ENCODE data around the gene HLX.

Gene HLX, protein sequence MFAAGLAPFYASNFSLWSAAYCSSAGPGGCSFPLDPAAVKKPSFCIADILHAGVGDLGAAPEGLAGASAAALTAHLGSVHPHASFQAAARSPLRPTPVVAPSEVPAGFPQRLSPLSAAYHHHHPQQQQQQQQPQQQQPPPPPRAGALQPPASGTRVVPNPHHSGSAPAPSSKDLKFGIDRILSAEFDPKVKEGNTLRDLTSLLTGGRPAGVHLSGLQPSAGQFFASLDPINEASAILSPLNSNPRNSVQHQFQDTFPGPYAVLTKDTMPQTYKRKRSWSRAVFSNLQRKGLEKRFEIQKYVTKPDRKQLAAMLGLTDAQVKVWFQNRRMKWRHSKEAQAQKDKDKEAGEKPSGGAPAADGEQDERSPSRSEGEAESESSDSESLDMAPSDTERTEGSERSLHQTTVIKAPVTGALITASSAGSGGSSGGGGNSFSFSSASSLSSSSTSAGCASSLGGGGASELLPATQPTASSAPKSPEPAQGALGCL

GRCh38 chr1:220879076-220879508, at the start of gene HLX:
Gene HLX, plus strand, starts transcription at chr1:220879443. Its CDS starts 415 bp downstream, at chr1:220879858.
- DNase-seq (ENCODE audit: low read depth in 2 of 2): no peak

GRCh38 chr1:220833436-220833835, 45.8 kb upstream of the HLX start:
- no peak for DNase-seq (ENCODE audit: low read depth in 2 of 2)

GRCh38 chr1:220834155-220834870, 44.9 kb upstream of the HLX start:
- DNase-seq (ENCODE audit: low read depth in 2 of 2): no peak

GRCh38 chr1:220838578-220838977, 40.7 kb upstream of the HLX start:
- no peak for DNase-seq (ENCODE audit: low read depth in 2 of 2)

DNA sequence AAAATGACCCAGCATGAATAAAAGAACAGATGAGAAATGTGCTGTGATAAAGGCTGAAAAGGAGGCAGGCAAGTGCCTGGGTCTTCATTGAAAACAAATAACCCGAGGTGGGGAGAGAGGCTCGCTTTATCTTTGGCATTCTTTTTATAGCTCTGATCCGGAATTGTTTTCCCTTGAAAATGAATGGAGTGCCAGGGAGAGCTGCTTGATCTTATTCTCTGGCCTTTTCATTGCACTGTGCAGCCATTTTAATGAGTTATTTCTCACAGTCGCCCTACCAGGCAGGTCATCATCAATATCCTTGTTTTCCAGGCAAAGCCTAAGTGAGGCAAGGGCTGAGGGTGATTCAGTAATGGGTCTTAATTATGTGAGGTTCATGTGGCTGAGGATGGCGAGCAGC, 39.8 kb upstream of the HLX start:
- DNase-seq (ENCODE audit: low read depth in 2 of 2): no peak

GRCh38 chr1:220841293-220841692, 38.0 kb upstream of the HLX start:
- no peak for DNase-seq (ENCODE audit: low read depth in 2 of 2)

DNA sequence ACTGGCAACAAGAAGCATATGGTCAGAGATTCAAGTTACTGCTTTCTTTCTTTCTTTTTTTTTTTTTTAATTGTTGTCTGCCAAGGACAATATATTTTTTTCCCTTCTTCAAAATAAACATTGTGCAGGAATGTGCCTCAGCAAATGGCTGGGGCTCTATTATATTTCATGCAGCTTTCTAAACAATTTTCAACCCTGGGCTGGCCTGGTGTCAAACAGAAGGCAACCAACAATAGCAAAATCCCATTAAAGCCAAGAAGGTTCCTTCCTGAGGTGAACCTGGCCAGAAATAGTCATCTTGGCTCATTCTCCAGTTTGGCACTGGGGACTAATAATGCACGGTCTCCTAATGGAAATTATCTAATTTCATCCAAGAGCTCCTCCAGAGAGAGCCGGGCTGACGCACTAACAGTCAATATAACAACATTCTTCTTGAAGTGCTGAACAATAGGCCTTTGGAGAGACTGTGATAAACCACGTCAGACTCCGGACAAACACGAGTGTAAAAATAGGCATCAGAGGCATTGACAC, 35.7 kb upstream of the HLX start:
- no peak for DNase-seq (ENCODE audit: low read depth in 2 of 2)

GRCh38 chr1:220852408-220852807, 26.8 kb upstream of the HLX start:
- DNase-seq (ENCODE audit: low read depth in 2 of 2): no peak

GRCh38 chr1:220872296-220872695, 6.9 kb upstream of the HLX start:
- no peak for DNase-seq (ENCODE audit: low read depth in 2 of 2)

DNA sequence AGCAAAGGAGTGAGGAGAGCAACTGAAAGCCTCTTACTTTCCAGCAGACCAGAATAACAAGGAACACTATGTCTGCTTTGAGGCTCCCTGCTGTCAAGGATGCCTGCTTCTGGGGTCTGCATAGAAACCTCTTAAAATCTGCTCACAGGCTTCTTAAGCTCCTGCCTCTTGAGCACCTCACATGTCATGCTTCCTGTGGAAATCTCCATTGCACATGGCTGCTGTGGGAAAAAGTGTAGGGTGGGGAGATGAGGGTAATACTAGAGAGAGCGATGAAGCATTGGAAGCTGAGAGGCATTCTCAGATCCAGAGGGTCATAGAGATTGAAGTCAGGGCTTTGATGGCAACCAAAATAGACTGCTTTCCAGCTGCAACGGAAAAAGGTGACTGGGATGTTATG, 6.2 kb upstream of the HLX start:
- no peak for DNase-seq (ENCODE audit: low read depth in 2 of 2)

GRCh38 chr1:220873868-220874655, 5.2 kb upstream of the HLX start:
- DNase-seq (ENCODE audit: low read depth in 2 of 2): no peak

DNA sequence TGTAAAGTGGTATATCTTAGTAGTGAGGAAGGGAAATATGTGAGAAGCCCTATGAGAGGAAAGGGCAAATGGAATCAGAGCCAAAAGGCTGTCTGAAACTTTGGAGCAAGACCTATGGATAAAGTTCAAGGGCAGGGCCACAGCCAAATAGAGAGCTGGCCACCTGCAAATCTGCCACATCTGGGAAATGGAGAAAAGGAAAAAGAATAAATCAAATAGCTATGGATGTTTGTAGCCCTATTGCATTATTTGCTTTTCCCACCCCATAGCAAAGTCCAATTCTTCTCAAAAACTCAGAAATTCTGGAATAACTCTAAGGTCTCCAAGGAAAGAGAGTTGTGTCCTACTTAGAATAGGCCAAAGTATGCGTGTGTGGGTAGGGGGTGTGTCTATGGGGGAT, 4.0 kb upstream of the HLX start:
- no peak for DNase-seq (ENCODE audit: low read depth in 2 of 2)

DNA sequence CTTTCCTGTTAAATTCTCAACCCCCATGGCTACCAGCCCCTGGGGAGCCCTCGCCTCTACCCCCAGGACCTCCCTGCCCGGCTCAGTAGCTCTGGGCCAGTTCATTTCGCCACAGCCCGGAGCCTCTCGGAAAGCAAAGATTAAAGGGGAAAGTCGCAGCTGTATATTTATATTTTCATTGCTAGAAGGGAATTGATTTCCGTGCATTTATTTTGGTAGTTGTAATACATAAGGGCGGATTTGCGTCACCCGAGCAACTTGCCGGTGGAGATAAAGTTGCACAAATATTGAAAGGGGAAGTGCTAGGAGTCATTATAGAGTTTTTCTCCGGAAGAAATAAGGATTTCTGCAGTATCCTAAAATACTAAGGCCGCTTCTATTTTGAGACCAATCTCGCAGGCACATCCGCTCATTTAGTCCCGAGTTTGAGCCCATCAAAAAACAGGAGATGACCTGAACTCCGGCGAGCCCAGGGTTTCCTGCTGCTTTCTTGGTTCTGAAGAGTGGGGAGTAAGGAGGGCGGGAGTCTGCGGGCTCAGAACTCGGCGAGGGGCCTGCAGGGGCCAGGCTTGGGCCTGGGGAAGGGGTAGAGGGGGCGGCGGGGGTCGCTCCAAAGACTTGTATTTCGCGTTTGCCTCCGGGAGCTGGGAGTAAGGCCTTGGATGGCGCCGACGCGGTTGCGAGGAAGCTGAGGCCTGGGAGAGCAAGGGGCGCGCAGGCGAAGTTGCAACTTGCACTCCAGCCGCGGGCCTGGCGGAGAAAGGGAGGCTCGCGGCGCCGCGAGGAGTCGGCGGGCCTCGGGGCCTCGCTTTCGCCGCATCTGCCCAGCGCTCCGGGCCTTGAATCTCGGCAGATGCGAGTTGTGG, 2.5 kb upstream of the HLX start:
- DNase-seq (ENCODE audit: low read depth in 2 of 2): no peak

- no peak for DNase-seq (ENCODE audit: low read depth in 2 of 2)
Measured at GRCh38 chr1:220877377-220878095, 1.7 kb upstream of the HLX start.

DNA sequence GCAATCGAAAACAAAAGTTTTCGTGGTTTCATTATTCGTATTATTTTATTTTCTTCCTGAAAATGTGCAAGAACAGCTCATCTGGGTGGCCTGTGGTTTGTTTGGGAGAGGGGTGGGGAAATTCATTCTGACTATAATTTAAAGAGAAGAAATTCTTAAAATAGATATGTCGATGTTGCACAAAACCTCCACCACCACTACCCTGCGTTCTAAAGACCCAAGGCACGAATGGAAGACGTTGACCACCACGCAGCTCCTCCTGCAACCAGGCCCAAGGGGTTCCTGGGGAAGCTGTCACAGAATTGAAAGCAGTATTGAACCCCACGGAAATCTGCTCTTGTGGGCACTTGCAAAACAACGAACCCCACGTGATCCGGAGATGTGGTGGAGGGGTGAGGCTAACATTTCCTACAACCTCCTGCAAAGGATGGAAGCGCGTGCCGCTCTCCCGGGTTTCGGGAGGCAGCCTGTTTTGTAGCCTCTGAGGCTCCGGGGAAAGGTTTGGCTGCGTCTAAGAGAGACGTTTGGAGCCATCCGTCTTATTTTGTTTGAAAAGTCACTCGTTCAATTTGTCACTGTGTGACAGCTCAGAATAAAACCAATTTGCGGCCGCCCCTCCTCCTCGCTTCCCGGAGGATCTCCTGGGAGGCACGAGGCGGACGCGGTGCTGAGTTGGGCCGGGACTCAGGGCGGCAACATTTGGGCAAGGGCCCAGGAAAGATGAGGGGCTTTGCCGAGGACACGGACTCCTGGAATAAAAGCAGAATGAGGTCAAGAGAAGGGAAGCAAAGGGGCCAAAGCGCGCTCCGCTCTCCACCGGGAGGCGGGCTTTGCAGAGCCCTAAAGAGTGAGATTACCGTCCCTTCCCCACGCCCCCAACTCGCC, 810 bp upstream of the HLX start:
- no peak for DNase-seq (ENCODE audit: low read depth in 2 of 2)

GRCh38 chr1:220879509-220880361, 492 bp downstream of the HLX start:
- no peak for DNase-seq (ENCODE audit: low read depth in 2 of 2)

DNA sequence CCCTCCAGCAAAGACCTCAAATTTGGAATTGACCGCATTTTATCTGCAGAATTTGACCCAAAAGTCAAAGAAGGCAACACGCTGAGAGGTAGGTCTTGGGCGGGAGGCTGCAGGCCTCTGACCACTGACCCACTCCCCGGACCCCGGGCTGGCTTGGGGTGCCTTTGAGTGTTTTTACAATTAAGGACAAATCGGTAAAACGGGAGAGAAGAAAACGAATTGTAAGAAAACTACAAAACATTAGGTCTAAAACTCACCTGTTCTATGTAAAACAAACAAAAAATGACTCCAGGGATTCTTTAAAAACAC, 1.1 kb downstream of the HLX start:
- no peak for DNase-seq (ENCODE audit: low read depth in 2 of 2)

DNA sequence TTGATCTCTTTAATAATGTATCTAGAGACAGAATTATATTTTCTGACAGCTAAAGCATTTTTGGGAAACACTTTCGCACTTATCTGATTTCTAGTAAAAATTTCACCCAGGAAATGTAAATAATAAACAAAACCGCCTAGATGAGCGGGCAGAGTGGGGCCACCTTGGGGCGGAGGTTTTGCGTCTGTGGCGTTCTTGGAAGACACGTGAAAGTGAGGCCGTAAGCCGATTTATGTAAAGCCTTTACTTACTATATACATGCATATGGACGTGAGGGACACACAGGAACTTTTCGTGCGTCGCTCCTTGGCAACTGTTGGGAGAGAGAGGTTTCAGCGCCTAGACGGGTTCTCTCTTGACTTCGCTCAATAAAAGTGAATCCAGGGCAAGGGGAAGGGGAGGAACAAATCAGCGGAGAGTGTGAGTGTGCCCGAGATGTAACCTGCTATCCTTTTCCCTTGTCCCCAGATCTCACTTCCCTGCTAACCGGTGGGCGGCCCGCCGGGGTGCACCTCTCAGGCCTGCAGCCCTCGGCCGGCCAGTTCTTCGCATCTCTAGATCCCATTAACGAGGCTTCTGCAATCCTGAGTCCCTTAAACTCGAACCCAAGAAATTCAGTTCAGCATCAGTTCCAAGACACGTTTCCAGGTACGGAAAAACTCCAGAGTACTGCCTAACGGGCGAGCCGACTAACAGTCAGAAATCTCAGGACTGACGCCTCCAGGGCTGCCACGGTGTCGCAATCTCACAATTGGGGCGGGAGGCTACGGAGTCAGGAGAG, 1.7 kb downstream of the HLX start:
- no peak for DNase-seq (ENCODE audit: low read depth in 2 of 2)
